Measurements from ENCODE around the gene TRIM59. TPM values are rescaled to one million over a fixed set of nuclear protein-coding genes. Genes with fewer than 3 reads are reported as not detected.

Gene TRIM59
- total and polyA plus RNA-seq, 4 donors = 1.1 to 12.5 (median 3.1) TPM

DNA sequence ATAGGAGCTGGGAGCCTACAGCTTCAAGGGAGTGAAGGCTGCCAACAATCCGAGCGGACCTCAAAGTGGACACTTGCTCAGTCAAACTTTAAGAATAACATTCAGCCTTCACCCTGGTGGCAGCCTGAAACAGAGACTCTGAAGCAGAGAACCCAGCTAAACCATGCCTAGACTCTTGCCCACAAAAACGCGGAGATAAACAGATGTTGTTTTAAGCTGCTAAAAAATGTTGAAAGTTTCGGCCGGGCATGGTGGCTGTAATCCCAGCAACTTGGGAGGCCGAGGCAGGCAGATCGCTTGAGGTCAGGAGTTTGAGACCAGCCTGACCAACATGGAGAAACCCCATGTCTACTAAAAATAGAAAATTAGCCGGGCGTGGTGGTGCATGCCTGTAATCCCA, 29.8 kb upstream of the TRIM59 start:
- H3K36me3 ChIP-seq (ENCODE audit: control insufficient read depth in 4 of 4, insufficient read depth in 4 of 4, low read length in 4 of 4) = no peaks in the 10 kb centered on the region
- DNase-seq = no peak
- 92 to 93% methylated on average over 10 of the region's 10 CpGs for WGBS, 2 donors
- H3K4me1 ChIP-seq (ENCODE audit: control insufficient read depth in 5 of 5, insufficient read depth in 5 of 5, low read length in 5 of 5) = no peaks in the 10 kb centered on the region
- no peaks in the 10 kb centered on the region for H3K27me3 ChIP-seq (ENCODE audit: control insufficient read depth in 3 of 3, insufficient read depth in 3 of 3, low read length in 2 of 3)
- H3K27ac ChIP-seq (ENCODE audit: low read depth in 1 of 2, low read length in 1 of 2) = no peak overlapping the region
- TF ChIP-seq, protein P1, sequence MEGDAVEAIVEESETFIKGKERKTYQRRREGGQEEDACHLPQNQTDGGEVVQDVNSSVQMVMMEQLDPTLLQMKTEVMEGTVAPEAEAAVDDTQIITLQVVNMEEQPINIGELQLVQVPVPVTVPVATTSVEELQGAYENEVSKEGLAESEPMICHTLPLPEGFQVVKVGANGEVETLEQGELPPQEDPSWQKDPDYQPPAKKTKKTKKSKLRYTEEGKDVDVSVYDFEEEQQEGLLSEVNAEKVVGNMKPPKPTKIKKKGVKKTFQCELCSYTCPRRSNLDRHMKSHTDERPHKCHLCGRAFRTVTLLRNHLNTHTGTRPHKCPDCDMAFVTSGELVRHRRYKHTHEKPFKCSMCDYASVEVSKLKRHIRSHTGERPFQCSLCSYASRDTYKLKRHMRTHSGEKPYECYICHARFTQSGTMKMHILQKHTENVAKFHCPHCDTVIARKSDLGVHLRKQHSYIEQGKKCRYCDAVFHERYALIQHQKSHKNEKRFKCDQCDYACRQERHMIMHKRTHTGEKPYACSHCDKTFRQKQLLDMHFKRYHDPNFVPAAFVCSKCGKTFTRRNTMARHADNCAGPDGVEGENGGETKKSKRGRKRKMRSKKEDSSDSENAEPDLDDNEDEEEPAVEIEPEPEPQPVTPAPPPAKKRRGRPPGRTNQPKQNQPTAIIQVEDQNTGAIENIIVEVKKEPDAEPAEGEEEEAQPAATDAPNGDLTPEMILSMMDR (IDR thresholded peaks at IDR 0.05; ENCODE audit: control extremely low read depth, extremely low read depth) = no peak
- no peak overlapping the region for H3K4me3 ChIP-seq
- H3K9ac ChIP-seq (ENCODE audit: insufficient read depth in 1 of 2, low read length in 2 of 2) = no peak overlapping the region
- no peaks in the 10 kb centered on the region for H3K9me3 ChIP-seq (ENCODE audit: control insufficient read depth in 4 of 4, insufficient read depth in 3 of 4, low read length in 3 of 4)
- ATAC-seq (ENCODE audit: insufficient read depth, low FRiP score) = no peak

DNA sequence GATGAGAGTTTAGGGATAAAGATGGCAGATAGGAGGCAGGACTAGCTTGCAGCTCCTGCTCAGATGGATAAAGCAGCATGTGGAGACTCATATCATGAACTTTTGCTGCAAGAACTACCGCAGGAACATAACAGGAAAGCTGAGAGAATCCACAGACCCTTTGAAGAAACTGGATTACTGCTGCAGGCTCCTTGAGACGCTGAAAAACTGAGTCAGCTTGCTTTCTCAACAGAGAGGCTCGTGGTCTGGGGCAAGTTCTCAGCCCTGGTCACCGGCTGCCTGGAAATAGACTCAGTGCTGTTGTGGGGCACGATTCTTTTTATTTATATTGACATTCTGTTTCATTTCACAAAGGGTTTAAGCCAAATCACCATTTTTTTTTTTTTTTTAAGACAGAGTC, 28.8 kb upstream of the TRIM59 start:
- H3K27ac ChIP-seq (ENCODE audit: low read depth in 1 of 2, low read length in 1 of 2) = no peak overlapping the region
- DNase-seq (no peak), ATAC-seq (ENCODE audit: insufficient read depth, low FRiP score) (no peak)
- H3K4me1 ChIP-seq (ENCODE audit: control insufficient read depth in 5 of 5, insufficient read depth in 5 of 5, low read length in 5 of 5) = no peaks in the 10 kb centered on the region
- H3K36me3 ChIP-seq (ENCODE audit: control insufficient read depth in 4 of 4, insufficient read depth in 4 of 4, low read length in 4 of 4) = no peaks in the 10 kb centered on the region
- H3K9ac ChIP-seq (ENCODE audit: insufficient read depth in 1 of 2, low read length in 2 of 2) = no peak overlapping the region
- H3K9me3 ChIP-seq (ENCODE audit: control insufficient read depth in 4 of 4, insufficient read depth in 3 of 4, low read length in 3 of 4) = no peaks in the 10 kb centered on the region
- no peaks in the 10 kb centered on the region for H3K27me3 ChIP-seq (ENCODE audit: control insufficient read depth in 3 of 3, insufficient read depth in 3 of 3, low read length in 2 of 3)
- TF ChIP-seq, protein P1 (IDR thresholded peaks at IDR 0.05; ENCODE audit: control extremely low read depth, extremely low read depth) = no peak
- no peak overlapping the region for H3K4me3 ChIP-seq
- 78 to 86% methylated on average over 5 of the region's 5 CpGs for WGBS, 2 donors

DNA sequence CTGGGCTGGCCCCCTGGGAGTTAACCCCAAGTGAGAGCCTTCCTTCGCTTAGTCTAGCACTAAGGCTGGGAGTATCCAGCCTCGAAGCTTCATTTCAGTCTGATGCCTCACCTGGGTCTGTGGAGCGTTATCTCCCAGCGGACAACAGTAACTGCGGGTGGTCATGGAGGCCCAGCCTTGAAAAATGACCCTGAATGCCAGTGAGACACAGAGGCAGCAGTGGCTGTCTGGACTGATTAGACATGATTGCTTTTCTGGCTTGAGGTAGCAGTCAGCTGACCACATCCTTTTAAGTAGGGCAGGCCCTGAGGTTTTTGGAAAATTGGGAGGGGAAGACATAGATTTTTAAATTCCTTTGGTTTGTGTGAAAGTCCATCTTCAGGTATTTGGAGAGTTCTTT, 28.2 kb upstream of the TRIM59 start:
- Histone ChIP-seq H3K27ac (ENCODE audit: low read depth in 1 of 2, low read length in 1 of 2) (no peak overlapping the region), H3K27me3 (ENCODE audit: control insufficient read depth in 3 of 3, insufficient read depth in 3 of 3, low read length in 2 of 3) (no peaks in the 10 kb centered on the region), H3K9me3 (ENCODE audit: control insufficient read depth in 4 of 4, insufficient read depth in 3 of 4, low read length in 3 of 4) (no peaks in the 10 kb centered on the region), H3K4me3 (no peak overlapping the region), H3K9ac (ENCODE audit: insufficient read depth in 1 of 2, low read length in 2 of 2) (peak overlapping the region in 1 of 2 donors; percentile 1), H3K4me1 (ENCODE audit: control insufficient read depth in 5 of 5, insufficient read depth in 5 of 5, low read length in 5 of 5) (no peaks in the 10 kb centered on the region), H3K36me3 (ENCODE audit: control insufficient read depth in 4 of 4, insufficient read depth in 4 of 4, low read length in 4 of 4) (no peaks in the 10 kb centered on the region)
- ATAC-seq (ENCODE audit: insufficient read depth, low FRiP score) (no peak), DNase-seq (no peak)
- 81 to 94% methylated on average over 5 of the region's 5 CpGs for WGBS, 2 donors
- TF ChIP-seq, protein P1 (IDR thresholded peaks at IDR 0.05; ENCODE audit: control extremely low read depth, extremely low read depth) = no peak

DNA sequence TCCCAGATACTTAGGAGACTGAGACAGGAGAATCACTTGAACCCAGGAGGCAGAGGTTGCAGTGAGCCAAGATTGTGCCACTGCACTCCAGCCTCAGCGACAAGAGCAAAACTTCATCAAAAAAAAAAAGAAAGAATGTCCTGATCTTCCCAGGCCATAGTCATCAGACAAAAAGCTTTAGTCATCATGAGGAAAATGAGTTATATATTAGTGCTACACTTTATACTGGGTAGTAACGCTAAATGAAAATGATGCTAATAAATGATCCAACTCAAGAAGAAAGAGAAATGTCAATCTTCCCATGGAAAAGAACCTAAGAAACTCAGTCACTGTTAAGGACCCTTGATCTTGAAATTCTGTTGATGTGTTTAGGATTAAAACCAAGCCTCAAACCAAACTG, 26.3 kb upstream of the TRIM59 start:
- Histone ChIP-seq H3K27ac (ENCODE audit: low read depth in 1 of 2, low read length in 1 of 2) (no peak overlapping the region), H3K9ac (ENCODE audit: insufficient read depth in 1 of 2, low read length in 2 of 2) (no peak overlapping the region), H3K9me3 (ENCODE audit: control insufficient read depth in 4 of 4, insufficient read depth in 3 of 4, low read length in 3 of 4) (peaks cover 0 to 2% (median 0%) of the 10 kb centered on the region in 4 donors), H3K4me1 (ENCODE audit: control insufficient read depth in 5 of 5, insufficient read depth in 5 of 5, low read length in 5 of 5) (no peaks in the 10 kb centered on the region), H3K4me3 (no peak overlapping the region), H3K27me3 (ENCODE audit: control insufficient read depth in 3 of 3, insufficient read depth in 3 of 3, low read length in 2 of 3) (no peaks in the 10 kb centered on the region), H3K36me3 (ENCODE audit: control insufficient read depth in 4 of 4, insufficient read depth in 4 of 4, low read length in 4 of 4) (no peaks in the 10 kb centered on the region)
- TF ChIP-seq, protein P1 (IDR thresholded peaks at IDR 0.05; ENCODE audit: control extremely low read depth, extremely low read depth) = no peak
- 97 to 100% methylated on average over 2 of the region's 2 CpGs for WGBS, 2 donors
- DNase-seq = no peak
- ATAC-seq (ENCODE audit: insufficient read depth, low FRiP score) = no peak

All from lung (tissue), 12 donors.